ENCODE data around the gene FBXL22.

The FBXL22 gene

GRCh38 chr15:63572749-63573464 lies 24.3 kb upstream of the FBXL22 start:
- Histone ChIP-seq H3K9ac (ENCODE audit: low read length) (no peak overlapping the region), H3K36me3 (ENCODE audit: control insufficient read depth, insufficient read depth, low read length, severe bottlenecking) (peaks cover 73% of the 10 kb centered on the region), H3K9me3 (ENCODE audit: control insufficient read depth, low read length) (no peaks in the 10 kb centered on the region), H3K4me1 (ENCODE audit: control insufficient read depth, insufficient read depth, low read length) (no peaks in the 10 kb centered on the region), H3K27me3 (replicated peaks; ENCODE audit: control insufficient read depth, insufficient read depth, low read length) (no peaks in the 10 kb centered on the region), H3K4me3 (ENCODE audit: low read length) (no peak overlapping the region)
- no peak for DNase-seq (ENCODE audit: low read depth)

GRCh38 chr15:63573533-63573932 lies 23.7 kb upstream of the FBXL22 start:
- Histone ChIP-seq H3K4me1 (ENCODE audit: control insufficient read depth, insufficient read depth, low read length) (no peaks in the 10 kb centered on the region), H3K9ac (ENCODE audit: low read length) (no peak overlapping the region), H3K9me3 (ENCODE audit: control insufficient read depth, low read length) (no peaks in the 10 kb centered on the region), H3K36me3 (ENCODE audit: control insufficient read depth, insufficient read depth, low read length, severe bottlenecking) (peaks cover 73% of the 10 kb centered on the region), H3K27me3 (replicated peaks; ENCODE audit: control insufficient read depth, insufficient read depth, low read length) (no peaks in the 10 kb centered on the region), H3K4me3 (ENCODE audit: low read length) (no peak overlapping the region)
- DNase-seq (ENCODE audit: low read depth) = peak; percentile 70

DNA sequence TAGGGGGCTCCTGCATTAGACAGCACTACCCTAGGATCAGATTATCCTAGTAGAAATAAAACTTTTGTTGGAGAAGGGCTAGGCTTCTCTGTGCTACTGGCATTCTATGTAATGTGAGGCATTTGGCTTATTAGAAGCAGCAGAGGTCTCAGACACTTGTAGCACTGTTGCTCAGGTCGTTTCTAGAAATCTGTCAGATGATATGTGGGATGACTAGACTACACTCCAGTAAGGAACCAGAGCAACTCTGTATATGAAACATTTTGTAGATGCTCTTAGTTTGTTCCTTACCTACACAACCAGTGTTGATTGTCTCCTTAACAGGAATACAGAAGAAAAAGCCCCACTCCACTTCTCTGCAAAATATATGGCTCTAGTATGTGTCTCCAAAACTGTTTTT lies 21.9 kb upstream of the FBXL22 start:
- Histone ChIP-seq H3K36me3 (ENCODE audit: control insufficient read depth, insufficient read depth, low read length, severe bottlenecking) (peaks cover 66% of the 10 kb centered on the region), H3K9ac (ENCODE audit: low read length) (no peak overlapping the region), H3K4me1 (ENCODE audit: control insufficient read depth, insufficient read depth, low read length) (no peaks in the 10 kb centered on the region)

GRCh38 chr15:63576441-63576840 lies 20.7 kb upstream of the FBXL22 start:
- no peak overlapping the region for H3K9ac ChIP-seq (ENCODE audit: low read length)
- no peaks in the 10 kb centered on the region for H3K4me1 ChIP-seq (ENCODE audit: control insufficient read depth, insufficient read depth, low read length)
- no peaks in the 10 kb centered on the region for H3K27me3 ChIP-seq (replicated peaks; ENCODE audit: control insufficient read depth, insufficient read depth, low read length)
- H3K36me3 ChIP-seq (ENCODE audit: control insufficient read depth, insufficient read depth, low read length, severe bottlenecking) = peaks cover 59% of the 10 kb centered on the region
- H3K9me3 ChIP-seq (ENCODE audit: control insufficient read depth, low read length) = no peaks in the 10 kb centered on the region
- H3K4me3 ChIP-seq (ENCODE audit: low read length) = no peak overlapping the region
- peak; percentile 53 for DNase-seq (ENCODE audit: low read depth)

More for the DNA sequence above, 21.9 kb upstream of the FBXL22 start:
- H3K9me3 ChIP-seq (ENCODE audit: control insufficient read depth, low read length) = no peaks in the 10 kb centered on the region
- H3K27me3 ChIP-seq (replicated peaks; ENCODE audit: control insufficient read depth, insufficient read depth, low read length) = no peaks in the 10 kb centered on the region
- DNase-seq (ENCODE audit: low read depth) = no peak
- H3K4me3 ChIP-seq (ENCODE audit: low read length) = no peak overlapping the region

DNA sequence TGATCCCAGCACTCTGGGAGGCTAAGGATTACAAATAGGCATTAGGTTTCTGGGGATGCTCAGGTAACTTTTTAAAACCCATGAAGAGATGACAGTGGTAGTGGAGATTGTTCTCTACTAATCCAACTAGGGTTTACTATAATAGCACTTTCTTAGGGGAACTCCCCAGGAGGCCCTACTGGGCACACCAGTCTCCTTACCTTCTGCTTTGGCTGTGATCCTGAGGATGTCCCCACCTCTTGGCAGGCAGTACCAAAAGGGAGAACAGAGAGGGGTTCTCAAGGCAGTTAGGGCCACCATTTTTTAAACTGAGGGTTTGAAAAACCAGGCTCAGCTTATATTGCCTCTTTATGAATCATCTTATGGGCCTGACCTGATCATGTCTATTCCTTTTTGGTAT lies 15.0 kb upstream of the FBXL22 start:
- Histone ChIP-seq H3K9ac (ENCODE audit: low read length) (no peak overlapping the region), H3K27me3 (replicated peaks; ENCODE audit: control insufficient read depth, insufficient read depth, low read length) (no peaks in the 10 kb centered on the region), H3K9me3 (ENCODE audit: control insufficient read depth, low read length) (no peaks in the 10 kb centered on the region), H3K4me1 (ENCODE audit: control insufficient read depth, insufficient read depth, low read length) (no peaks in the 10 kb centered on the region), H3K4me3 (ENCODE audit: low read length) (no peak overlapping the region), H3K36me3 (ENCODE audit: control insufficient read depth, insufficient read depth, low read length, severe bottlenecking) (peaks cover 56% of the 10 kb centered on the region)
- DNase-seq (ENCODE audit: low read depth) = no peak

DNA sequence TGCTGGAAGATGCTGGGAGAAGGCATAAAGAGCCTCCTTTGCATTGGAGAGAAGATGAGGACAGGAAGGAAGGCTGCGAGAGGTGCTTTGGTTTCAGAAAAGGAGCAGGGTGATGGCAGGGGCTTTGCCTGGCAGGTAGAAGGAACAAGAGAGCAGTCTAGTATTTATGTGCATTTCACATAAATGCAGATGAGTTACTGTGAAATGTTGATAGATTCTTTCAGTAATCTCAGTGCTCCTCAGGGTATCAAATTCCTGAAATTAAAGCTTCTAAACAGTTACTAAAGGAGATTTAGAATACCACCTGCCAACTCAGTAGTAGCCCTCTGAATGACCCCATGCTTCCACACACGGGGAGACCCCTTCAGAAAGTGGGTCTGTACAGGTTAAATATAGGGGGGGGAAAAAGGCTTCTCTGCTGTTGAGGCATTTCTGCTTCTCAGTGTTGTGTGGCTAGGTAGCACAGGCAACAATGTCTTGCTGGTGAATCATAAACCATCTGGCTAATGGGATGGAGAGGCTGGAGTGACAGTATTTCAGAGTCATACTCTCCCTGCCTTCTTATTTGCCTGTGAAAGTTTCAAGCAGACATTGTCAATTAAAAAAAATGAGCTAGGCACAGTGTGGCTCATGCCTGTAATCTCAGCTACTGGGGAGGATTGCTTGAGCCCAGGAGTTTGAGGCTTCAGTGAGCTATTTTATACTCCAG lies 14.3 kb upstream of the FBXL22 start:
- Histone ChIP-seq H3K9me3 (ENCODE audit: control insufficient read depth, low read length) (no peaks in the 10 kb centered on the region), H3K4me1 (ENCODE audit: control insufficient read depth, insufficient read depth, low read length) (no peaks in the 10 kb centered on the region), H3K27me3 (replicated peaks; ENCODE audit: control insufficient read depth, insufficient read depth, low read length) (no peaks in the 10 kb centered on the region), H3K9ac (ENCODE audit: low read length) (no peak overlapping the region), H3K36me3 (ENCODE audit: control insufficient read depth, insufficient read depth, low read length, severe bottlenecking) (peaks cover 63% of the 10 kb centered on the region), H3K4me3 (ENCODE audit: low read length) (no peak overlapping the region)
- DNase-seq (ENCODE audit: low read depth) = peak; percentile 55

DNA sequence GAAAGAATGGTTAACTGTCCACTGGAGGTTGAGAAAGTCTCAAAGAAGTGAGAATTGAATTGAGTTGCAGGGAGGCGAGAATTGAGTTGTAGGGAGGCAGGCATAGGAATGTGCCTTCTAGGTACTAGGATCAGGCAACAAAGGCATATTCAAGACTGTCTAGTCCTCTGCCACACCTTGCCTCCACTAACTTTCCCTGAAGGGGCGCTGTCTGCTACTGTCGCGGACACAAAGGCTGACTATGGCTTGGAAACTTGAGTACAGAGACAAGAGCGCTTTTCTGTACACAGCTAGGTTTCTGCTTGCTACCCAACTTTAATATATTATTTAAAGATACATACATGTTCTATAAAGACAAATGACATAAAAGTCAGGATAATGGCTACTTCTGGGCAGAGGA lies 10.4 kb upstream of the FBXL22 start:
- peaks cover 91% of the 10 kb centered on the region for H3K36me3 ChIP-seq (ENCODE audit: control insufficient read depth, insufficient read depth, low read length, severe bottlenecking)
- no peak for DNase-seq (ENCODE audit: low read depth)

GRCh38 chr15:63587527-63587926 lies 9.7 kb upstream of the FBXL22 start:
- H3K9ac ChIP-seq (ENCODE audit: low read length) = no peak overlapping the region
- H3K4me3 ChIP-seq (ENCODE audit: low read length) = no peak overlapping the region
- no peaks in the 10 kb centered on the region for H3K27me3 ChIP-seq (replicated peaks; ENCODE audit: control insufficient read depth, insufficient read depth, low read length)
- no peaks in the 10 kb centered on the region for H3K4me1 ChIP-seq (ENCODE audit: control insufficient read depth, insufficient read depth, low read length)
- peaks cover 87% of the 10 kb centered on the region for H3K36me3 ChIP-seq (ENCODE audit: control insufficient read depth, insufficient read depth, low read length, severe bottlenecking)
- DNase-seq (ENCODE audit: low read depth) = peak; percentile 63
- no peaks in the 10 kb centered on the region for H3K9me3 ChIP-seq (ENCODE audit: control insufficient read depth, low read length)

More for the DNA sequence above, 10.4 kb upstream of the FBXL22 start:
- no peaks in the 10 kb centered on the region for H3K27me3 ChIP-seq (replicated peaks; ENCODE audit: control insufficient read depth, insufficient read depth, low read length)
- no peaks in the 10 kb centered on the region for H3K4me1 ChIP-seq (ENCODE audit: control insufficient read depth, insufficient read depth, low read length)
- no peak overlapping the region for H3K9ac ChIP-seq (ENCODE audit: low read length)
- no peak overlapping the region for H3K4me3 ChIP-seq (ENCODE audit: low read length)
- H3K9me3 ChIP-seq (ENCODE audit: control insufficient read depth, low read length) = no peaks in the 10 kb centered on the region

DNA sequence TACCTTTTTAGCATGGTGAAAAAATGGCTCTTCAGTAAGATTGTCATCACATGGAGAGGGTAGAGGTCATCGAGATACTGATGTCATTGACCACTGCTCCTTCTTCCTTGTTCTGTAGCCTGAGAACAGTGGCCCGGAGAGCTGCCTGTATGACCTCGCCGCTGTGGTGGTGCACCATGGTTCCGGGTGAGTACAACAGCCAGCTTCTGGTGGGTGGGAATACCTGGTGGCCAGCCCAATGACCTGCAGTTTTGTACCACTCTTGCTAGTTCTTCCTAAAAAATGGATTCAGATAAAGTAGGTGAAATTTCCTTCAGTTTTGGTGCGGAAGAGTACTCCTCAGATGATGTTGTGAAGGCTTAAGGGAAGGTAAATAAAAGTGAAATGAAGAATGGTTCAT lies 8.4 kb upstream of the FBXL22 start:
- H3K27me3 ChIP-seq (replicated peaks; ENCODE audit: control insufficient read depth, insufficient read depth, low read length) = no peaks in the 10 kb centered on the region
- H3K4me1 ChIP-seq (ENCODE audit: control insufficient read depth, insufficient read depth, low read length) = no peaks in the 10 kb centered on the region
- no peak overlapping the region for H3K9ac ChIP-seq (ENCODE audit: low read length)
- DNase-seq (ENCODE audit: low read depth) = no peak
- no peaks in the 10 kb centered on the region for H3K9me3 ChIP-seq (ENCODE audit: control insufficient read depth, low read length)
- H3K36me3 ChIP-seq (ENCODE audit: control insufficient read depth, insufficient read depth, low read length, severe bottlenecking) = peaks cover 90% of the 10 kb centered on the region
- H3K4me3 ChIP-seq (ENCODE audit: low read length) = no peak overlapping the region

DNA sequence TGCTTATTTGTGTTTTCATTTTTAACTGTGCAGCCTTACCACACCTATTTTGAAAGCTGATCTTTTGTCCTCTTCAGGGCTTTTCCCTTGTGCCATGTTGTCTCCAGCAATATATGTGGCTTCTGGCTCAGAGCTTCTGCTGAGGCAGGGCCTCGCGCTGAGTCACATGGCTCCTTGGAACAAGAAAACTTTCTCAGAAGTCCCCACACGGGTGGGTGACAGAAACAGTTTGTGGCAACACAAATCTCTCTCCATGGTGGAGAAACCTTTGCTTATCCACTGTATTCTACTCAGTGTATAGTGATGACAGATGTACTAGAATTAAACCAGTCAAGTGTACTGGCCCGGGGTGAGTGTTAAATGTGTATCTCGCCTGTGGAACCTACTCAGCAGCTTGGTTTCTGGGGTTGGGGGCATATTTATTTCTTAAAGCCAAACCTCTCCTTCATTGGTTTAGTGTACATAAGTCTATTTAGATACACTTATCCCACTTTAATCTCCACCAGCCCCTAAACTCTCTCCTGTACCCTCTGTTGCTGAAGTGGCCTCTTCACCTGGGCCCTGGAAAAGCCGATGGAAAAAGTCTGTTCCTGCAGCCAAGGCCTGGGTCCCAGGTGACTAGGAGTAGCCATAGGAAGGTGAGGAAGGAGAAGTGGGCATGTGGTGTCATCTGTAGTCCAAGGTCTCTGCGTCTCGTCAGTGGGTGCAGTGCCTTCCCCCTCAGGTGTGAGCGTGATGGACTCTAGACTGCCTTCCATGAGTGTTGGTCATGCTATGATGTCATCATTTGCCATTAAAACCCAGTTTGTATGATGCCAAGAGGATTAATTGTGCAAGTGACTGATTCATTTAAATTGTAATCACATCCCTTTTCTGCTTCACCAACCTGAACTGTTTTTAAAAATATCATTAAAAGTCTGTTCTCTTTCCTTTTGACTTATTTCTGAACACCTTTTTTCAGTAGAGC lies 3.2 kb upstream of the FBXL22 start:
- no peak for DNase-seq (ENCODE audit: low read depth)
- H3K9ac ChIP-seq (ENCODE audit: low read length) = no peak overlapping the region
- no peak overlapping the region for H3K4me3 ChIP-seq (ENCODE audit: low read length)
- H3K36me3 ChIP-seq (ENCODE audit: control insufficient read depth, insufficient read depth, low read length, severe bottlenecking) = peaks cover 50% of the 10 kb centered on the region
- H3K27me3 ChIP-seq (replicated peaks; ENCODE audit: control insufficient read depth, insufficient read depth, low read length) = no peaks in the 10 kb centered on the region
- H3K4me1 ChIP-seq (ENCODE audit: control insufficient read depth, insufficient read depth, low read length) = peaks cover 16% of the 10 kb centered on the region
- no peaks in the 10 kb centered on the region for H3K9me3 ChIP-seq (ENCODE audit: control insufficient read depth, low read length)

DNA sequence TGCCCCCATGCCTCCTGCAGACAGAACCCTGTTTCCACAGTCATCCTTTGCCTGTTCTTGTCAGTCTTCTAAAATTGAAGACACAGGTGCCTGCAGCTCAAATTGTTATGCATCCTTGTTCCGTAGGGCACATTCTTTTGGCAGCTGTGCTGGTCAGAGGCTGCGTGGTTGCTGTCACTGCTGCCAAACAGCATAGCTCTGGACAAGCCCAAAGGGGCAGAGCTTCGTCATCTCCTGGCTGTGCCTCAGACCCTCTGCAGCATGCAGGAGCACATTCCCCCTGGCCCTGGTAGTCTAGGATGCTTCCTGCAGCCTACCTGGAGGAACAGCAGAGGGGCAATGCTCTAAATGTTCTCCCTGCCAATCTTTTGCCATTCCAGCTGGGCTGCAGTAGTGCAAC lies 2.1 kb upstream of the FBXL22 start:
- no peaks in the 10 kb centered on the region for H3K27me3 ChIP-seq (replicated peaks; ENCODE audit: control insufficient read depth, insufficient read depth, low read length)
- DNase-seq (ENCODE audit: low read depth) = no peak
- peaks cover 39% of the 10 kb centered on the region for H3K36me3 ChIP-seq (ENCODE audit: control insufficient read depth, insufficient read depth, low read length, severe bottlenecking)
- H3K9me3 ChIP-seq (ENCODE audit: control insufficient read depth, low read length) = no peaks in the 10 kb centered on the region
- H3K9ac ChIP-seq (ENCODE audit: low read length) = no peak overlapping the region
- no peak overlapping the region for H3K4me3 ChIP-seq (ENCODE audit: low read length)
- H3K4me1 ChIP-seq (ENCODE audit: control insufficient read depth, insufficient read depth, low read length) = peaks cover 23% of the 10 kb centered on the region

Data from adipocyte (in vitro differentiated cells).